HG02759 (cell line): ENCODE data around the gene MACROD2.
A peak's percentile ranks its signal among the peaks of the same experiment; 100 is the strongest.

Source experiments
- ATAC-seq: cut with Tn5 transposase; IDR thresholded peaks from one replicate; pipeline ENCODE4 v1.9.1; 2021; ENCODE audit warnings: mild to moderate bottlenecking, moderate library complexity; ENCODE audit not compliant: unreplicated experiment

Gene MACROD2

GRCh38 chr20:15224199-15224598, 1228.9 kb downstream of the MACROD2 start:
- ATAC-seq = no peak

GRCh38 chr20:15227102-15227501, 1231.8 kb downstream of the MACROD2 start:
- no peak for ATAC-seq

GRCh38 chr20:15232243-15232642, 1236.9 kb downstream of the MACROD2 start:
- ATAC-seq = no peak

GRCh38 chr20:15235471-15236198, 1240.3 kb downstream of the MACROD2 start:
- ATAC-seq = peak; percentile 58

GRCh38 chr20:15236812-15237211, 1241.5 kb downstream of the MACROD2 start:
- ATAC-seq = peak; percentile 79

GRCh38 chr20:15239542-15240206, 1244.4 kb downstream of the MACROD2 start:
- no peak for ATAC-seq

- ATAC-seq = no peak
Observed at GRCh38 chr20:15240801-15241200, 1245.5 kb downstream of the MACROD2 start.

GRCh38 chr20:15241681-15242080, 1246.4 kb downstream of the MACROD2 start:
- ATAC-seq = no peak

GRCh38 chr20:15242773-15243172, 1247.5 kb downstream of the MACROD2 start:
- ATAC-seq = no peak

- ATAC-seq = no peak
Observed at GRCh38 chr20:15245896-15246295, 1250.6 kb downstream of the MACROD2 start.

GRCh38 chr20:15248618-15249395, 1253.5 kb downstream of the MACROD2 start:
- ATAC-seq = peak; percentile 43

GRCh38 chr20:15251171-15251570, 1255.9 kb downstream of the MACROD2 start:
- no peak for ATAC-seq

GRCh38 chr20:15252304-15252703, 1257.0 kb downstream of the MACROD2 start:
- ATAC-seq = no peak

- no peak for ATAC-seq
Observed at GRCh38 chr20:15253431-15253830, 1258.1 kb downstream of the MACROD2 start.

- no peak for ATAC-seq
Observed at GRCh38 chr20:15256676-15257568, 1261.6 kb downstream of the MACROD2 start.

GRCh38 chr20:15257569-15257870, 1262.2 kb downstream of the MACROD2 start:
- no peak for ATAC-seq

GRCh38 chr20:15265581-15266309, 1270.4 kb downstream of the MACROD2 start:
- ATAC-seq = no peak

- ATAC-seq = no peak
Observed at GRCh38 chr20:15267935-15268334, 1272.6 kb downstream of the MACROD2 start.

- no peak for ATAC-seq
Observed at GRCh38 chr20:15278041-15278440, 1282.7 kb downstream of the MACROD2 start.

- no peak for ATAC-seq
Observed at GRCh38 chr20:15287329-15287728, 1292.0 kb downstream of the MACROD2 start.
